Measurements from ENCODE around the gene GPA33. TPM values are rescaled to one million over a fixed set of nuclear protein-coding genes. Genes with fewer than 3 reads are reported as not detected.

Gene GPA33
- polyA plus RNA-seq, 1 donor from 2014 or later, result 0.14 TPM

GRCh38 chr1:167122568-167122967, 32.4 kb upstream of the GPA33 start:
- no peak overlapping the region for H2AFZ ChIP-seq (ENCODE audit: low read depth, low read length)
- no peaks in the 10 kb centered on the region for H3K36me3 ChIP-seq (ENCODE audit: insufficient read depth, low read length)
- H4K20me1 ChIP-seq (ENCODE audit: insufficient read depth), result no peaks in the 10 kb centered on the region
- no peaks in the 10 kb centered on the region for H3F3A ChIP-seq (ENCODE audit: insufficient read depth, low read length, poor library complexity, severe bottlenecking)
- no peaks in the 10 kb centered on the region for H3K79me2 ChIP-seq (replicated peaks; ENCODE audit: insufficient read depth, low read length)
- H3K9ac ChIP-seq (ENCODE audit: low read length), result no peak overlapping the region
- no peak overlapping the region for H3K4me2 ChIP-seq (ENCODE audit: low read length)
- H3K9me3 ChIP-seq (ENCODE audit: low read length), result no peaks in the 10 kb centered on the region
- H3K9me2 ChIP-seq (ENCODE audit: insufficient read depth, low read length), result no peaks in the 10 kb centered on the region
- no peak overlapping the region for H3K4me3 ChIP-seq (ENCODE audit: low read length)
- H3K27ac ChIP-seq (ENCODE audit: low read length), result no peak overlapping the region
- peaks cover 21% of the 10 kb centered on the region for H3K27me3 ChIP-seq (ENCODE audit: insufficient read depth, low read depth, low read length)
- TF ChIP-seq, protein P1, sequence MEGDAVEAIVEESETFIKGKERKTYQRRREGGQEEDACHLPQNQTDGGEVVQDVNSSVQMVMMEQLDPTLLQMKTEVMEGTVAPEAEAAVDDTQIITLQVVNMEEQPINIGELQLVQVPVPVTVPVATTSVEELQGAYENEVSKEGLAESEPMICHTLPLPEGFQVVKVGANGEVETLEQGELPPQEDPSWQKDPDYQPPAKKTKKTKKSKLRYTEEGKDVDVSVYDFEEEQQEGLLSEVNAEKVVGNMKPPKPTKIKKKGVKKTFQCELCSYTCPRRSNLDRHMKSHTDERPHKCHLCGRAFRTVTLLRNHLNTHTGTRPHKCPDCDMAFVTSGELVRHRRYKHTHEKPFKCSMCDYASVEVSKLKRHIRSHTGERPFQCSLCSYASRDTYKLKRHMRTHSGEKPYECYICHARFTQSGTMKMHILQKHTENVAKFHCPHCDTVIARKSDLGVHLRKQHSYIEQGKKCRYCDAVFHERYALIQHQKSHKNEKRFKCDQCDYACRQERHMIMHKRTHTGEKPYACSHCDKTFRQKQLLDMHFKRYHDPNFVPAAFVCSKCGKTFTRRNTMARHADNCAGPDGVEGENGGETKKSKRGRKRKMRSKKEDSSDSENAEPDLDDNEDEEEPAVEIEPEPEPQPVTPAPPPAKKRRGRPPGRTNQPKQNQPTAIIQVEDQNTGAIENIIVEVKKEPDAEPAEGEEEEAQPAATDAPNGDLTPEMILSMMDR (IDR thresholded peaks at IDR 0.05; ENCODE audit: poor library complexity, severe bottlenecking), result no peak
- TF ChIP-seq REST (IDR thresholded peaks at IDR 0.05; ENCODE audit: borderline replicate concordance), result no peak
- no peak for TF ChIP-seq SMC3 (conservative IDR thresholded peaks at IDR 0.05; ENCODE audit: poor library complexity)
- TF ChIP-seq EZH2 (IDR thresholded peaks at IDR 0.05; ENCODE audit: borderline replicate concordance, insufficient read depth, low read length, poor library complexity, severe bottlenecking), result no peak
- TF ChIP-seq POLR2AphosphoS5 (IDR thresholded peaks at IDR 0.05), result no peak
- no peak for TF ChIP-seq RAD21 (conservative IDR thresholded peaks at IDR 0.05)
- no peak for TF ChIP-seq TAF1 (IDR thresholded peaks at IDR 0.05; ENCODE audit: low read depth)
- no peak for TF ChIP-seq MXI1 (conservative IDR thresholded peaks at IDR 0.05; ENCODE audit: poor library complexity, severe bottlenecking)
- TF ChIP-seq EP300 (conservative IDR thresholded peaks at IDR 0.05; ENCODE audit: poor library complexity, severe bottlenecking), result no peak

GRCh38 chr1:167122121-167122480, 31.9 kb upstream of the GPA33 start:
- no peak overlapping the region for H3K4me3 ChIP-seq (ENCODE audit: low read length)
- H4K20me1 ChIP-seq (ENCODE audit: insufficient read depth), result no peaks in the 10 kb centered on the region
- no peak for TF ChIP-seq POLR2AphosphoS5 (IDR thresholded peaks at IDR 0.05)
- no peak for TF ChIP-seq RAD21 (conservative IDR thresholded peaks at IDR 0.05)
- TF ChIP-seq EZH2 (IDR thresholded peaks at IDR 0.05; ENCODE audit: borderline replicate concordance, insufficient read depth, low read length, poor library complexity, severe bottlenecking), result no peak
- TF ChIP-seq, protein P1 (IDR thresholded peaks at IDR 0.05; ENCODE audit: poor library complexity, severe bottlenecking), result no peak
- no peak for TF ChIP-seq SMC3 (conservative IDR thresholded peaks at IDR 0.05; ENCODE audit: poor library complexity)
- no peak overlapping the region for H3K27ac ChIP-seq (ENCODE audit: low read length)
- no peak overlapping the region for H3K4me2 ChIP-seq (ENCODE audit: low read length)
- H3K9me3 ChIP-seq (ENCODE audit: low read length), result no peaks in the 10 kb centered on the region
- H3K79me2 ChIP-seq (replicated peaks; ENCODE audit: insufficient read depth, low read length), result no peaks in the 10 kb centered on the region
- no peaks in the 10 kb centered on the region for H3K36me3 ChIP-seq (ENCODE audit: insufficient read depth, low read length)
- no peaks in the 10 kb centered on the region for H3K9me2 ChIP-seq (ENCODE audit: insufficient read depth, low read length)
- H3K9ac ChIP-seq (ENCODE audit: low read length), result no peak overlapping the region
- H3F3A ChIP-seq (ENCODE audit: insufficient read depth, low read length, poor library complexity, severe bottlenecking), result no peaks in the 10 kb centered on the region
- peaks cover 21% of the 10 kb centered on the region for H3K27me3 ChIP-seq (ENCODE audit: insufficient read depth, low read depth, low read length)
- H2AFZ ChIP-seq (ENCODE audit: low read depth, low read length), result no peak overlapping the region

All from neural cell (in vitro differentiated cells).